D721Med (cell line): ENCODE measurements around the gene C11orf21.

Experiments used
- DNase-seq: peaks from one replicate; pipeline ENCODE4 v3.0.0; 2011; ENCODE audit warnings: low spot score; ENCODE audit not compliant: insufficient read length
- FAIRE-seq: peaks from 2 replicates; lab custom pipeline; 2011; peaks lifted over from hg19 to GRCh38; lab: Jason Lieb, UNC
- CTCF ChIP-seq: IDR thresholded peaks from 2 replicates; pipeline ENCODE4 v1.5.1; 2012; ENCODE audit warnings: mild to moderate bottlenecking, control low read depth; ENCODE audit not compliant: insufficient read depth; ENCODE audit errors: missing control alignments

Gene C11orf21

GRCh38 chr11:2329551-2329950 is 27.8 kb upstream of the C11orf21 start:
- no peak for TF ChIP-seq CTCF
- no peak for DNase-seq
- FAIRE-seq = no peak

- DNase-seq = no peak
- no peak for TF ChIP-seq CTCF
- no peak for FAIRE-seq
These were observed 27.1 kb upstream of the C11orf21 start for GRCh38 chr11:2328656-2329354.

- no peak for FAIRE-seq
- TF ChIP-seq CTCF = no peak
- no peak for DNase-seq
These were observed 26.3 kb upstream of the C11orf21 start for GRCh38 chr11:2328021-2328420.

- no peak for FAIRE-seq
- no peak for DNase-seq
- TF ChIP-seq CTCF = no peak
These were observed 25.3 kb upstream of the C11orf21 start for GRCh38 chr11:2327032-2327431.

GRCh38 chr11:2325719-2326118 is 24.0 kb upstream of the C11orf21 start:
- DNase-seq (no peak), FAIRE-seq (no peak)
- TF ChIP-seq CTCF = no peak

GRCh38 chr11:2325123-2325522 is 23.4 kb upstream of the C11orf21 start:
- FAIRE-seq = no peak
- DNase-seq = no peak
- no peak for TF ChIP-seq CTCF

- DNase-seq = no peak
- no peak for FAIRE-seq
- TF ChIP-seq CTCF = no peak
These were observed 19.6 kb upstream of the C11orf21 start for GRCh38 chr11:2321311-2321683.
